Endothelial cell (in vitro differentiated cells): ENCODE data around the gene MARCHF2. TPM values are rescaled to one million over a fixed set of nuclear protein-coding genes. Genes with fewer than 3 reads are reported as not detected.

Experiments
- DNase-seq: peaks from one replicate; pipeline ENCODE4 v3.0.0; 2021; ENCODE audit warnings: low spot score
- H3K27ac Mint-ChIP-seq: one replicate; pipeline ENCODE4 v1.8.0; 2021; ENCODE audit warnings: mixed read lengths, inconsistent platforms; ENCODE audit not compliant: unreplicated experiment
- H3K27me3 Mint-ChIP-seq: one replicate; pipeline ENCODE4 v1.8.0; 2021; ENCODE audit warnings: mild to moderate bottlenecking, moderate library complexity, mixed read lengths, inconsistent platforms; ENCODE audit not compliant: unreplicated experiment
- H3K36me3 Mint-ChIP-seq: one replicate; pipeline ENCODE4 v1.8.0; 2021; ENCODE audit warnings: mild to moderate bottlenecking, low read depth, mixed read lengths, inconsistent platforms; ENCODE audit not compliant: unreplicated experiment
- H3K4me1 Mint-ChIP-seq: one replicate; pipeline ENCODE4 v1.8.0; 2021; ENCODE audit warnings: mild to moderate bottlenecking, mixed read lengths, inconsistent platforms; ENCODE audit not compliant: unreplicated experiment
- H3K4me3 Mint-ChIP-seq: one replicate; pipeline ENCODE4 v1.8.0; 2021; ENCODE audit warnings: mild to moderate bottlenecking, mixed read lengths, inconsistent platforms; ENCODE audit not compliant: unreplicated experiment
- H3K9me3 Mint-ChIP-seq: one replicate; pipeline ENCODE4 v1.8.0; 2021; ENCODE audit warnings: mixed read lengths, inconsistent platforms; ENCODE audit not compliant: unreplicated experiment
- total RNA-seq: library from RNA; stranded (reverse); fragmentation: NEBNext Ultra II Directional; extraction: Animal tissue kit (Norgen Biotek cat#: 25700); gene quantifications from one replicate; pipeline ENCODE4 v1.2.1, GENCODE V29; 2021; ENCODE audit not compliant: unreplicated experiment
- TF ChIP-seq, protein P1 (sequence below): fragments of 200-600 bp; sonication (generic); IDR thresholded peaks from one replicate; pipeline ENCODE4 v1.5.0; 2021; ENCODE audit warnings: antibody characterized with exemption; ENCODE audit not compliant: unreplicated experiment

MARCHF2 gene
- total RNA-seq, 1 donor from 2014 or later: 58.2 TPM

DNA sequence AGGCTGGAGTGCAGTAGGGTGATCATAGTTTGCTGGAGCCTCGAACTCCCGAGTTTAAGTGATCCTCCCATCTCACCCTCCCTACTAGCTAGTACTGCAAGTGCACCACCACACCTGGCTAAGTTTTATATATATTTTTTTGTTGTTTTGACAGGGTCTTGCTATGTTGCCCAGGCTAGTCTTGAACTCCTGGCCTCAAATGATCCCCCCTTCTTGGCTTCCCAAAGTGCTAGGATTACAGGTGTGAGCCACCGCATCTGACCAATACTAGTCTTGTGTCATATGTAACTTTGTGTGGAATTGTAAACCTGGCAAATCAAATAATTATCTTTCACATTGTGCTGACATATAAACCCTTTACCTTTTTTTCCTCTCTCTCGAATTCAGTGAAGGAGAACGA is 41.9 kb downstream of the MARCHF2 start:
- Mint-ChIP-seq H3K4me1 (peaks cover 20% of the 10 kb centered on the region), H3K36me3 (peaks cover 26% of the 10 kb centered on the region), H3K4me3 (no peak overlapping the region), H3K27ac (peak overlapping the region; percentile 30), H3K9me3 (no peaks in the 10 kb centered on the region), H3K27me3 (no peaks in the 10 kb centered on the region)
- no peak for DNase-seq
- TF ChIP-seq, protein P1, sequence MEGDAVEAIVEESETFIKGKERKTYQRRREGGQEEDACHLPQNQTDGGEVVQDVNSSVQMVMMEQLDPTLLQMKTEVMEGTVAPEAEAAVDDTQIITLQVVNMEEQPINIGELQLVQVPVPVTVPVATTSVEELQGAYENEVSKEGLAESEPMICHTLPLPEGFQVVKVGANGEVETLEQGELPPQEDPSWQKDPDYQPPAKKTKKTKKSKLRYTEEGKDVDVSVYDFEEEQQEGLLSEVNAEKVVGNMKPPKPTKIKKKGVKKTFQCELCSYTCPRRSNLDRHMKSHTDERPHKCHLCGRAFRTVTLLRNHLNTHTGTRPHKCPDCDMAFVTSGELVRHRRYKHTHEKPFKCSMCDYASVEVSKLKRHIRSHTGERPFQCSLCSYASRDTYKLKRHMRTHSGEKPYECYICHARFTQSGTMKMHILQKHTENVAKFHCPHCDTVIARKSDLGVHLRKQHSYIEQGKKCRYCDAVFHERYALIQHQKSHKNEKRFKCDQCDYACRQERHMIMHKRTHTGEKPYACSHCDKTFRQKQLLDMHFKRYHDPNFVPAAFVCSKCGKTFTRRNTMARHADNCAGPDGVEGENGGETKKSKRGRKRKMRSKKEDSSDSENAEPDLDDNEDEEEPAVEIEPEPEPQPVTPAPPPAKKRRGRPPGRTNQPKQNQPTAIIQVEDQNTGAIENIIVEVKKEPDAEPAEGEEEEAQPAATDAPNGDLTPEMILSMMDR: no peak

DNA sequence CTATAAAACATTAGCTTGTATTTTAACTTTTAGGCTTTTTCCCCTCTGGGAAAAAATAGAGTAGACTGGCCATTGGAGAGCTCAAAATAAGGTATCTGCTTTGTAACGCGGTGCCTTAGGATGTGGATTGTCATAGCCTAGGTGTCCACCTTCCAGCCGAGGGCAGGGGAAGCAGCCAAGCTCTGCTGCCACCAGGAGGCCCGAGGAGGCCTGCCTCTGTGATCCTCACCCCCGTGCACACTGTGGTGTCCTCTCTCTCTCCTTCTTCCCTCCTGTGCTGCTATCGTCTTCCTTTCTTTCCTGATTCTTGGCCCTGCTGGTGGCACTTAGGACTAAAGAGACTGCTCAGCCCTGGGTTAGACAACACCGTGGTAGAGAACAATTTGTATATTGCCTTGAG is 43.0 kb downstream of the MARCHF2 start:
- H3K27ac Mint-ChIP-seq: no peak overlapping the region
- H3K9me3 Mint-ChIP-seq: no peaks in the 10 kb centered on the region
- TF ChIP-seq, protein P1: peak; percentile 22
- H3K4me1 Mint-ChIP-seq: peaks cover 19% of the 10 kb centered on the region
- peaks cover 26% of the 10 kb centered on the region for H3K36me3 Mint-ChIP-seq
- peak overlapping the region; percentile 2 for H3K4me3 Mint-ChIP-seq
- H3K27me3 Mint-ChIP-seq: no peaks in the 10 kb centered on the region
- DNase-seq: peak; percentile 39

DNA sequence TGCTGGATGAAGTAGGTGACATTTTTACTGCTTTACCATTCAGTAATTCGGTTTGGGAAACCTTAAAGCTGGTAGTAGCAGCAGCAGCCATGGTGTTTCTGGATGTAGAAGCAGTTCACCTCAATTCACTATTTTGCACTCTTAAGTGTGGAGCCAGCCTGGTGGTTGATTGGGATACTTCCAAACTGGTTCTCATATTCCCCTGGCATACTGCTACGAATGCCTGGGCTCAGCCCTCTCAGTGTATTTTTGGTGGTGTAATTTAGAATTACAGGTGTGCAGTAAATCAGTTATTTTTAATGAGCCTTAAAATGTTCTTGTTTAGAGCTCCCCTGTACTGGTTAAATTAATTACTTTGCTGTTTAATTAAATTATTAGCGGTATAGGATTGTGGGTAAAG is 44.1 kb downstream of the MARCHF2 start:
- no peak for DNase-seq
- Mint-ChIP-seq H3K9me3 (no peaks in the 10 kb centered on the region), H3K36me3 (peaks cover 19% of the 10 kb centered on the region), H3K4me3 (no peak overlapping the region), H3K27ac (no peak overlapping the region), H3K4me1 (peaks cover 21% of the 10 kb centered on the region), H3K27me3 (no peaks in the 10 kb centered on the region)
- TF ChIP-seq, protein P1: no peak

DNA sequence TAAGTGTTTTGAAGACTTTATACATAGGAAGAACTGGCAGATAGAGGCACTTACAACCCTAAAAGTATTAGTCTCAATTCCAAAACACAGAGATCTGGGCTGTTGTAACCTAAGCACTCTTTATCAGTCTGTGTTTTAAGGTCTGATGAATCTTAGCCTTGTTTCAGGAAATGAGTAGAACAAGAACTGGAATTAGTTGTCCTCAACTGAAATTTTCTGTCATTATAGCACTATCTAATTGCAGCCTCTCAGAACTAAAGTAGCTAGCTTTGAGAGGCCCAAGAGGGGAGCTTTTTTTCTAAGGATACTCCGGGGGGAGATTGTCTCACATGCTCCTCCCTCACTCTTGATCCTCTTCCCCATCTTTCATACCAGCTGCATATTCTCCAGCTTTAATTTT is 44.7 kb downstream of the MARCHF2 start:
- H3K4me3 Mint-ChIP-seq: no peak overlapping the region
- no peaks in the 10 kb centered on the region for H3K9me3 Mint-ChIP-seq
- H3K27me3 Mint-ChIP-seq: no peaks in the 10 kb centered on the region
- H3K4me1 Mint-ChIP-seq: peaks cover 19% of the 10 kb centered on the region
- H3K36me3 Mint-ChIP-seq: peaks cover 17% of the 10 kb centered on the region
- H3K27ac Mint-ChIP-seq: no peak overlapping the region
- TF ChIP-seq, protein P1: no peak
- DNase-seq: no peak

DNA sequence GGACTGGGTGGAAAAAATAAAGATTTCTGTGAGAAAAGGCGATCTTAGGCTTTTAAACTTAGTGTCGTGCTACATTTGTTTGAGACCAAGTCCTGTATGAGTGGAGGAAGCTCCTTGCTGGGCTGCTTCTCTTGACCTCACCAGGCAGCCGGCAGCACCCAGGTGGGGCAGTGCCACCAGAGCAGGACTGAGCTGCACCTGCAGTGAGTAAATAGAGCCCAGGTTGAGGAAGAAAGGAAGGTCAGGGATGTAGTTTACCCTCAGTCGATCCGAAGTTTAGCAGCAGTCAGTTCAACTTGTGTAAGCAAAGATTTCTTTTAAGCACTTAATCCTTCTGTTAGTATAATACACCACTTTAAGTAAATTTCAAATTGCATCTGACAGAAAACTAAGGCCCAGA is 45.3 kb downstream of the MARCHF2 start:
- peaks cover 19% of the 10 kb centered on the region for H3K4me1 Mint-ChIP-seq
- DNase-seq: no peak
- peaks cover 20% of the 10 kb centered on the region for H3K36me3 Mint-ChIP-seq
- peak overlapping the region; percentile 12 for H3K4me3 Mint-ChIP-seq
- TF ChIP-seq, protein P1: no peak
- H3K27me3 Mint-ChIP-seq: no peaks in the 10 kb centered on the region
- H3K27ac Mint-ChIP-seq: no peak overlapping the region
- H3K9me3 Mint-ChIP-seq: no peaks in the 10 kb centered on the region
